ENCODE results near the gene ZNF217. TPM values are rescaled to one million over a fixed set of nuclear protein-coding genes. Genes with fewer than 3 reads are reported as not detected.
A peak's percentile ranks its signal among the peaks of the same experiment; 100 is the strongest.

ZNF217 gene
- total and polyA plus RNA-seq, 10 of the 15 experiments (the other 5 are each of a cell fraction or from before 2014, with no cell fraction given), result 8.5 to 76.6 (median 40.6) TPM

DNA sequence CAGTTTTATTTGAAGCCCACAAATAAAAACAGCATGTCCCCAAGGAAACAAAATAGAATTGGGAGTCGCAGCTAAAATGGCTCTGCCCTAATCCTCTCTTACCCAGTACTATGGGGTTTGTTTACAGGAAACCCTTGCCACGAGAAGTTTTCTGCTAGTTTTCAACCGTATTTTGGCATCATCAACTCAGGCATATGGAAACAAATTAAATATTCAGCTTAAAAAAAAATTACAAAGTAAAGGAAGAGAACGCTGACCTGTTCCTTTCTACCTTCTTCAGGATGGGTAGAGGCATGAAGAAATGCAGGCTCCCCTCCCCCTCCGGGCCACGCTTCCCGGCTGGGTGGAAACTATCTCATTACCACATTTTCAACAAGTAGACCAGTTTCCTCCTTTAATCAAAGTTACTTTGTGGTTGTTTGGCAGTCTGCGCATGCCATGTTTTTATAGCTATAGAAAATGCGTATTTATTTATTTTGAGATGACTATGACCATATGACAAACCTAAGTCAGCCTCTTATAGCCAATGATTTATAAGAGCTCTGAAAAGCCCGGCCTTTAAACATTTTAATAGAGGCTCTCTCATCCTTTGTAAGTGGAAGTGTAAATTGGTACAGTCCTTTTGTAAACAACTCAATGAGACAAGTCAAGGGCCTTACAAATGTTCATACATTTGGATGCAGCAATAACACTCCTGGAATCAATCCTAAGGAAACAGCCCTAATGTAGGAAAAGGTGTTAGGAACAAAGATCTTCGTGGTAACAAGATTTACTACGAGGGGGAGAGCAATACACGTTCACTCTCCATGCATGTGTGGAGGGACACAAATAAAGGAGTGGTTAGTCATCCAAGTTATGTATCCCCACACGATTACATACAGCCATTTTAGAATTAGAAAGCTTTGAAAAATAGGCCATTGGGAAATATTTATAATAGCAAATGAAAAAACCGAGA lies 16.1 kb upstream of the ZNF217 start (continued):
- TF ChIP-seq NFIC (IDR thresholded peaks at IDR 0.05; ENCODE audit: low read depth, low read length) (no peak), KLF5 (IDR thresholded peaks at IDR 0.05; ENCODE audit: partially characterized antibody) (no peak), RUNX3 (IDR thresholded peaks at IDR 0.05; ENCODE audit: low read length) (peak; percentile 75), FOXK2 (IDR thresholded peaks at IDR 0.05) (peak; percentile 58), SUPT20H (IDR thresholded peaks at IDR 0.05; ENCODE audit: borderline replicate concordance, control insufficient read depth, low read depth, low read length) (no peak), ATF7 (IDR thresholded peaks at IDR 0.05; ENCODE audit: low read depth) (peak; percentile 50; the same call in 1 of the 2 replicates), NBN (IDR thresholded peaks at IDR 0.05) (0 out of 2 replicates have a peak, but pooled peaks have one; percentile 39), SREBF1 (IDR thresholded peaks at IDR 0.05; ENCODE audit: low read length) (no peak), CREM (IDR thresholded peaks at IDR 0.05; ENCODE audit: low read depth) (peak; percentile 31; the same call in 1 of the 2 replicates), JUNB (IDR thresholded peaks at IDR 0.05) (peak; percentile 2; the same call in 1 of the 2 replicates), ASH2L (IDR thresholded peaks at IDR 0.05; ENCODE audit: borderline replicate concordance, low read depth) (no peak), EED (IDR thresholded peaks at IDR 0.05; ENCODE audit: low read depth) (peak; percentile 65), TARDBP (IDR thresholded peaks at IDR 0.05; ENCODE audit: borderline replicate concordance) (no peak), DPF2 (IDR thresholded peaks at IDR 0.05) (0 out of 2 replicates have a peak, but pooled peaks have one; percentile 44), KAT2A (conservative IDR thresholded peaks at IDR 0.05; ENCODE audit: control insufficient read depth, low read depth, low read length) (no peak)
- TF ChIP-seq, protein P1, sequence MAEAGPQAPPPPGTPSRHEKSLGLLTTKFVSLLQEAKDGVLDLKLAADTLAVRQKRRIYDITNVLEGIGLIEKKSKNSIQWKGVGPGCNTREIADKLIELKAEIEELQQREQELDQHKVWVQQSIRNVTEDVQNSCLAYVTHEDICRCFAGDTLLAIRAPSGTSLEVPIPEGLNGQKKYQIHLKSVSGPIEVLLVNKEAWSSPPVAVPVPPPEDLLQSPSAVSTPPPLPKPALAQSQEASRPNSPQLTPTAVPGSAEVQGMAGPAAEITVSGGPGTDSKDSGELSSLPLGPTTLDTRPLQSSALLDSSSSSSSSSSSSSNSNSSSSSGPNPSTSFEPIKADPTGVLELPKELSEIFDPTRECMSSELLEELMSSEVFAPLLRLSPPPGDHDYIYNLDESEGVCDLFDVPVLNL (IDR thresholded peaks at IDR 0.05; ENCODE audit: low read depth, low read length), result no peak
- TF ChIP-seq, protein P2, sequence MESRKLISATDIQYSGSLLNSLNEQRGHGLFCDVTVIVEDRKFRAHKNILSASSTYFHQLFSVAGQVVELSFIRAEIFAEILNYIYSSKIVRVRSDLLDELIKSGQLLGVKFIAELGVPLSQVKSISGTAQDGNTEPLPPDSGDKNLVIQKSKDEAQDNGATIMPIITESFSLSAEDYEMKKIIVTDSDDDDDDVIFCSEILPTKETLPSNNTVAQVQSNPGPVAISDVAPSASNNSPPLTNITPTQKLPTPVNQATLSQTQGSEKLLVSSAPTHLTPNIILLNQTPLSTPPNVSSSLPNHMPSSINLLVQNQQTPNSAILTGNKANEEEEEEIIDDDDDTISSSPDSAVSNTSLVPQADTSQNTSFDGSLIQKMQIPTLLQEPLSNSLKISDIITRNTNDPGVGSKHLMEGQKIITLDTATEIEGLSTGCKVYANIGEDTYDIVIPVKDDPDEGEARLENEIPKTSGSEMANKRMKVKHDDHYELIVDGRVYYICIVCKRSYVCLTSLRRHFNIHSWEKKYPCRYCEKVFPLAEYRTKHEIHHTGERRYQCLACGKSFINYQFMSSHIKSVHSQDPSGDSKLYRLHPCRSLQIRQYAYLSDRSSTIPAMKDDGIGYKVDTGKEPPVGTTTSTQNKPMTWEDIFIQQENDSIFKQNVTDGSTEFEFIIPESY (IDR thresholded peaks at IDR 0.05), result no peak
- TF ChIP-seq, protein P3, sequence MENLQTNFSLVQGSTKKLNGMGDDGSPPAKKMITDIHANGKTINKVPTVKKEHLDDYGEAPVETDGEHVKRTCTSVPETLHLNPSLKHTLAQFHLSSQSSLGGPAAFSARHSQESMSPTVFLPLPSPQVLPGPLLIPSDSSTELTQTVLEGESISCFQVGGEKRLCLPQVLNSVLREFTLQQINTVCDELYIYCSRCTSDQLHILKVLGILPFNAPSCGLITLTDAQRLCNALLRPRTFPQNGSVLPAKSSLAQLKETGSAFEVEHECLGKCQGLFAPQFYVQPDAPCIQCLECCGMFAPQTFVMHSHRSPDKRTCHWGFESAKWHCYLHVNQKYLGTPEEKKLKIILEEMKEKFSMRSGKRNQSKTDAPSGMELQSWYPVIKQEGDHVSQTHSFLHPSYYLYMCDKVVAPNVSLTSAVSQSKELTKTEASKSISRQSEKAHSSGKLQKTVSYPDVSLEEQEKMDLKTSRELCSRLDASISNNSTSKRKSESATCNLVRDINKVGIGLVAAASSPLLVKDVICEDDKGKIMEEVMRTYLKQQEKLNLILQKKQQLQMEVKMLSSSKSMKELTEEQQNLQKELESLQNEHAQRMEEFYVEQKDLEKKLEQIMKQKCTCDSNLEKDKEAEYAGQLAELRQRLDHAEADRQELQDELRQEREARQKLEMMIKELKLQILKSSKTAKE (IDR thresholded peaks at IDR 0.05; ENCODE audit: low read depth, poor library complexity, severe bottlenecking), result peak; percentile 34
- TF ChIP-seq, protein P4, sequence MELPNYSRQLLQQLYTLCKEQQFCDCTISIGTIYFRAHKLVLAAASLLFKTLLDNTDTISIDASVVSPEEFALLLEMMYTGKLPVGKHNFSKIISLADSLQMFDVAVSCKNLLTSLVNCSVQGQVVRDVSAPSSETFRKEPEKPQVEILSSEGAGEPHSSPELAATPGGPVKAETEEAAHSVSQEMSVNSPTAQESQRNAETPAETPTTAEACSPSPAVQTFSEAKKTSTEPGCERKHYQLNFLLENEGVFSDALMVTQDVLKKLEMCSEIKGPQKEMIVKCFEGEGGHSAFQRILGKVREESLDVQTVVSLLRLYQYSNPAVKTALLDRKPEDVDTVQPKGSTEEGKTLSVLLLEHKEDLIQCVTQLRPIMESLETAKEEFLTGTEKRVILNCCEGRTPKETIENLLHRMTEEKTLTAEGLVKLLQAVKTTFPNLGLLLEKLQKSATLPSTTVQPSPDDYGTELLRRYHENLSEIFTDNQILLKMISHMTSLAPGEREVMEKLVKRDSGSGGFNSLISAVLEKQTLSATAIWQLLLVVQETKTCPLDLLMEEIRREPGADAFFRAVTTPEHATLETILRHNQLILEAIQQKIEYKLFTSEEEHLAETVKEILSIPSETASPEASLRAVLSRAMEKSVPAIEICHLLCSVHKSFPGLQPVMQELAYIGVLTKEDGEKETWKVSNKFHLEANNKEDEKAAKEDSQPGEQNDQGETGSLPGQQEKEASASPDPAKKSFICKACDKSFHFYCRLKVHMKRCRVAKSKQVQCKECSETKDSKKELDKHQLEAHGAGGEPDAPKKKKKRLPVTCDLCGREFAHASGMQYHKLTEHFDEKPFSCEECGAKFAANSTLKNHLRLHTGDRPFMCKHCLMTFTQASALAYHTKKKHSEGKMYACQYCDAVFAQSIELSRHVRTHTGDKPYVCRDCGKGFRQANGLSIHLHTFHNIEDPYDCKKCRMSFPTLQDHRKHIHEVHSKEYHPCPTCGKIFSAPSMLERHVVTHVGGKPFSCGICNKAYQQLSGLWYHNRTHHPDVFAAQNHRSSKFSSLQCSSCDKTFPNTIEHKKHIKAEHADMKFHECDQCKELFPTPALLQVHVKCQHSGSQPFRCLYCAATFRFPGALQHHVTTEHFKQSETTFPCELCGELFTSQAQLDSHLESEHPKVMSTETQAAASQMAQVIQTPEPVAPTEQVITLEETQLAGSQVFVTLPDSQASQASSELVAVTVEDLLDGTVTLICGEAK (IDR thresholded peaks at IDR 0.05; ENCODE audit: borderline replicate concordance), result 0 out of 2 replicates have a peak, but pooled peaks have one; percentile 13

Data from GM12878 (cell line).